Measurements from ENCODE around the gene CPNE2. TPM values are rescaled to one million over a fixed set of nuclear protein-coding genes. Genes with fewer than 3 reads are reported as not detected.

The CPNE2 gene
- total RNA-seq, 1 donor from 2014 or later = 6.4 TPM

- no peak overlapping the region for H3K27ac Mint-ChIP-seq
- no peak for DNase-seq
- H3K4me1 Mint-ChIP-seq = peaks cover 66% of the 10 kb centered on the region
- no peaks in the 10 kb centered on the region for H3K9me3 Mint-ChIP-seq
- H3K27me3 Mint-ChIP-seq = no peaks in the 10 kb centered on the region
- intact Hi-C loops (cut with micrococcal nuclease) = no loop called here
- H3K4me3 Mint-ChIP-seq = no peak overlapping the region
- no peaks in the 10 kb centered on the region for H3K36me3 Mint-ChIP-seq (ENCODE audit: low read depth)
Measured at GRCh38 chr16:57130950-57131321, 38.6 kb downstream of the CPNE2 start.

GRCh38 chr16:57131351-57131970, 39.1 kb downstream of the CPNE2 start:
- Mint-ChIP-seq H3K27me3 (no peaks in the 10 kb centered on the region), H3K4me3 (no peak overlapping the region), H3K9me3 (no peaks in the 10 kb centered on the region), H3K27ac (no peak overlapping the region), H3K4me1 (peaks cover 66% of the 10 kb centered on the region), H3K36me3 (ENCODE audit: low read depth) (no peaks in the 10 kb centered on the region)
- intact Hi-C loops (cut with micrococcal nuclease) = no loop called here
- DNase-seq = no peak

GRCh38 chr16:57132470-57132869, 40.1 kb downstream of the CPNE2 start:
- Mint-ChIP-seq H3K9me3 (no peaks in the 10 kb centered on the region), H3K36me3 (ENCODE audit: low read depth) (no peaks in the 10 kb centered on the region), H3K27me3 (no peaks in the 10 kb centered on the region), H3K27ac (peak overlapping the region; percentile 53), H3K4me1 (peaks cover 57% of the 10 kb centered on the region), H3K4me3 (no peak overlapping the region)
- no peak for DNase-seq
- intact Hi-C loops (cut with micrococcal nuclease) = no loop called here

GRCh38 chr16:57133031-57133430, 40.6 kb downstream of the CPNE2 start:
- no peaks in the 10 kb centered on the region for H3K9me3 Mint-ChIP-seq
- DNase-seq = no peak
- H3K27ac Mint-ChIP-seq = no peak overlapping the region
- H3K36me3 Mint-ChIP-seq (ENCODE audit: low read depth) = no peaks in the 10 kb centered on the region
- H3K27me3 Mint-ChIP-seq = no peaks in the 10 kb centered on the region
- H3K4me1 Mint-ChIP-seq = peaks cover 52% of the 10 kb centered on the region
- intact Hi-C loops (cut with micrococcal nuclease) = no loop called here
- no peak overlapping the region for H3K4me3 Mint-ChIP-seq

GRCh38 chr16:57133886-57134285, 41.5 kb downstream of the CPNE2 start:
- H3K9me3 Mint-ChIP-seq = no peaks in the 10 kb centered on the region
- no peak overlapping the region for H3K4me3 Mint-ChIP-seq
- no peaks in the 10 kb centered on the region for H3K27me3 Mint-ChIP-seq
- H3K27ac Mint-ChIP-seq = peak overlapping the region; percentile 87
- intact Hi-C loops (cut with micrococcal nuclease) = no loop called here
- peaks cover 47% of the 10 kb centered on the region for H3K4me1 Mint-ChIP-seq
- no peak for DNase-seq
- no peaks in the 10 kb centered on the region for H3K36me3 Mint-ChIP-seq (ENCODE audit: low read depth)

GRCh38 chr16:57134982-57135381, 42.6 kb downstream of the CPNE2 start:
- peak; percentile 78 for DNase-seq
- intact Hi-C loops (cut with micrococcal nuclease) = no loop called here
- no peaks in the 10 kb centered on the region for H3K36me3 Mint-ChIP-seq (ENCODE audit: low read depth)
- H3K4me1 Mint-ChIP-seq = peaks cover 42% of the 10 kb centered on the region
- H3K9me3 Mint-ChIP-seq = no peaks in the 10 kb centered on the region
- no peaks in the 10 kb centered on the region for H3K27me3 Mint-ChIP-seq
- peak overlapping the region; percentile 75 for H3K4me3 Mint-ChIP-seq
- H3K27ac Mint-ChIP-seq = peak overlapping the region; percentile 87

GRCh38 chr16:57137043-57137442, 44.7 kb downstream of the CPNE2 start:
- Mint-ChIP-seq H3K4me1 (peaks cover 43% of the 10 kb centered on the region), H3K9me3 (no peaks in the 10 kb centered on the region), H3K27ac (no peak overlapping the region), H3K36me3 (ENCODE audit: low read depth) (peaks cover 1% of the 10 kb centered on the region), H3K27me3 (no peaks in the 10 kb centered on the region), H3K4me3 (no peak overlapping the region)
- intact Hi-C loops (cut with micrococcal nuclease) = no loop called here
- no peak for DNase-seq

- Mint-ChIP-seq H3K4me1 (peaks cover 46% of the 10 kb centered on the region), H3K9me3 (no peaks in the 10 kb centered on the region), H3K27me3 (no peaks in the 10 kb centered on the region), H3K27ac (no peak overlapping the region), H3K36me3 (ENCODE audit: low read depth) (peaks cover 3% of the 10 kb centered on the region), H3K4me3 (no peak overlapping the region)
- intact Hi-C loops (cut with micrococcal nuclease) = no loop called here
- DNase-seq = no peak
Measured at GRCh38 chr16:57137566-57138273, 45.3 kb downstream of the CPNE2 start.

- H3K4me1 Mint-ChIP-seq = peaks cover 47% of the 10 kb centered on the region
- no peak overlapping the region for H3K4me3 Mint-ChIP-seq
- H3K27me3 Mint-ChIP-seq = no peaks in the 10 kb centered on the region
- no peak overlapping the region for H3K27ac Mint-ChIP-seq
- intact Hi-C loops (cut with micrococcal nuclease) = no loop called here
- no peak for DNase-seq
- H3K9me3 Mint-ChIP-seq = no peaks in the 10 kb centered on the region
- peaks cover 3% of the 10 kb centered on the region for H3K36me3 Mint-ChIP-seq (ENCODE audit: low read depth)
Measured at GRCh38 chr16:57138281-57138935, 46.0 kb downstream of the CPNE2 start.

GRCh38 chr16:57140931-57141668, 48.7 kb downstream of the CPNE2 start:
- Mint-ChIP-seq H3K27ac (peak overlapping the region; percentile 92), H3K36me3 (ENCODE audit: low read depth) (peaks cover 3% of the 10 kb centered on the region), H3K4me1 (peaks cover 24% of the 10 kb centered on the region), H3K4me3 (no peak overlapping the region), H3K9me3 (no peaks in the 10 kb centered on the region), H3K27me3 (no peaks in the 10 kb centered on the region)
- intact Hi-C loops (cut with micrococcal nuclease) = no loop called here
- no peak for DNase-seq

- H3K36me3 Mint-ChIP-seq (ENCODE audit: low read depth) = peaks cover 3% of the 10 kb centered on the region
- peaks cover 21% of the 10 kb centered on the region for H3K4me1 Mint-ChIP-seq
- H3K9me3 Mint-ChIP-seq = no peaks in the 10 kb centered on the region
- no peaks in the 10 kb centered on the region for H3K27me3 Mint-ChIP-seq
- H3K27ac Mint-ChIP-seq = peak overlapping the region; percentile 92
- H3K4me3 Mint-ChIP-seq = peak overlapping the region; percentile 54
- DNase-seq = peak; percentile 75
- intact Hi-C loops (cut with micrococcal nuclease) = no loop called here
Measured at GRCh38 chr16:57141822-57142631, 49.6 kb downstream of the CPNE2 start.

GRCh38 chr16:57143149-57143921, 51.0 kb downstream of the CPNE2 start:
- Mint-ChIP-seq H3K9me3 (no peaks in the 10 kb centered on the region), H3K36me3 (ENCODE audit: low read depth) (peaks cover 3% of the 10 kb centered on the region), H3K4me3 (no peak overlapping the region), H3K27me3 (no peaks in the 10 kb centered on the region), H3K4me1 (peaks cover 24% of the 10 kb centered on the region), H3K27ac (no peak overlapping the region)
- no peak for DNase-seq
- intact Hi-C loops (cut with micrococcal nuclease) = no loop called here

GRCh38 chr16:57144027-57144426, 51.6 kb downstream of the CPNE2 start:
- intact Hi-C loops (cut with micrococcal nuclease) = no loop called here
- no peaks in the 10 kb centered on the region for H3K9me3 Mint-ChIP-seq
- no peak overlapping the region for H3K27ac Mint-ChIP-seq
- H3K4me1 Mint-ChIP-seq = peaks cover 26% of the 10 kb centered on the region
- peaks cover 6% of the 10 kb centered on the region for H3K36me3 Mint-ChIP-seq (ENCODE audit: low read depth)
- H3K4me3 Mint-ChIP-seq = no peak overlapping the region
- no peaks in the 10 kb centered on the region for H3K27me3 Mint-ChIP-seq
- no peak for DNase-seq
